ENCODE results near the gene PPM1L.

DNA sequence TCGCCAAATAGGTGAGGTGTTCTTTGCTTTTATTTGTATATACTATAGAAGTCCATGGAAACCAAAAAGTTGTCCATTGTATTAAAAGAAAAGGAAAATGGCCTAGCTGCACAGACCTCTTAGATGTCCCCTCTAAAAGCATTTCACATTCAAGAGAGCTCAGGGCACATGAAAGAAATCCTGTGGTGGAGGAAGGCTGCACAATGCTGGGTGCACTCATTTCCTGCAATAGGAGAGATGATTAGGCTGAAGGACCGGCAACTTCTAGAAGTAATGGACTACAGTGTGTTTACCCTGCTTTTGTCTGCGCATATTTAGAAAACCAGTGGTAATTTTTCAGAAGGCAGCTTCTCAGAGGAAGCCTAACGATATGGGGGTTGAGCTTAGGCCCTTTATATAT, 25.4 kb downstream of the PPM1L start:
- TF ChIP-seq, protein P1, sequence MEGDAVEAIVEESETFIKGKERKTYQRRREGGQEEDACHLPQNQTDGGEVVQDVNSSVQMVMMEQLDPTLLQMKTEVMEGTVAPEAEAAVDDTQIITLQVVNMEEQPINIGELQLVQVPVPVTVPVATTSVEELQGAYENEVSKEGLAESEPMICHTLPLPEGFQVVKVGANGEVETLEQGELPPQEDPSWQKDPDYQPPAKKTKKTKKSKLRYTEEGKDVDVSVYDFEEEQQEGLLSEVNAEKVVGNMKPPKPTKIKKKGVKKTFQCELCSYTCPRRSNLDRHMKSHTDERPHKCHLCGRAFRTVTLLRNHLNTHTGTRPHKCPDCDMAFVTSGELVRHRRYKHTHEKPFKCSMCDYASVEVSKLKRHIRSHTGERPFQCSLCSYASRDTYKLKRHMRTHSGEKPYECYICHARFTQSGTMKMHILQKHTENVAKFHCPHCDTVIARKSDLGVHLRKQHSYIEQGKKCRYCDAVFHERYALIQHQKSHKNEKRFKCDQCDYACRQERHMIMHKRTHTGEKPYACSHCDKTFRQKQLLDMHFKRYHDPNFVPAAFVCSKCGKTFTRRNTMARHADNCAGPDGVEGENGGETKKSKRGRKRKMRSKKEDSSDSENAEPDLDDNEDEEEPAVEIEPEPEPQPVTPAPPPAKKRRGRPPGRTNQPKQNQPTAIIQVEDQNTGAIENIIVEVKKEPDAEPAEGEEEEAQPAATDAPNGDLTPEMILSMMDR (IDR thresholded peaks at IDR 0.05), result no peak
- no peak for TF ChIP-seq POLR2A (IDR thresholded peaks at IDR 0.05)

All from ovary (tissue), 3 donors.